Activated naive CD4-positive, alpha-beta T cell treated with anti-CD3 and anti-CD28 coated beads, Interleukin-2, amount 50 U/mL, for 72 hours (primary cell): ENCODE results near the gene LSM14A. TPM values are rescaled to one million over a fixed set of nuclear protein-coding genes. Genes with fewer than 3 reads are reported as not detected.
A peak's percentile ranks its signal among the peaks of the same experiment; 100 is the strongest.

ENCODE experiments used
- ATAC-seq, 2 donors: fragments of 150-1000 bp; cut with Tn5 transposase; 2 replicates each; pipeline ENCODE4 v1.10.0; 2021; ENCODE audit warnings: mild to moderate bottlenecking in 2 of 2, moderate library complexity in 2 of 2
- DNase-seq, 2 donors: peaks; one replicate each; pipeline ENCODE4 v3.0.0; 2021 to 2022; ENCODE audit warnings: low spot score in 2 of 2
- H3K27ac Mint-ChIP-seq, 2 donors: one replicate each; pipeline ENCODE4 v1.8.0; 2022; ENCODE audit warnings: mild to moderate bottlenecking in 2 of 2, mixed read lengths in 2 of 2
- H3K36me3 Mint-ChIP-seq, 2 donors: one replicate each; pipeline ENCODE4 v1.8.0; 2022; ENCODE audit warnings: mixed read lengths in 2 of 2
- H3K9me3 Mint-ChIP-seq, 2 donors: one replicate each; pipeline ENCODE4 v1.8.0; 2022; ENCODE audit warnings: mixed read lengths in 2 of 2
- total RNA-seq, 2 donors: library from RNA; stranded (reverse); gene quantifications; one replicate each; pipeline ENCODE4 v1.2.3, GENCODE V29; 2022

LSM14A gene
- total RNA-seq, 2 donors from 2014 or later, result 77.3 to 101 TPM

GRCh38 chr19:34274284-34274826, 102.1 kb downstream of the LSM14A start:
- ATAC-seq (no peak), DNase-seq (no peak)
- H3K27ac Mint-ChIP-seq, result no peak overlapping the region
- H3K36me3 Mint-ChIP-seq, result peaks cover 0 to 19% of the 10 kb centered on the region in 2 donors
- peaks cover 0 to 6% of the 10 kb centered on the region in 2 donors for H3K9me3 Mint-ChIP-seq

DNA sequence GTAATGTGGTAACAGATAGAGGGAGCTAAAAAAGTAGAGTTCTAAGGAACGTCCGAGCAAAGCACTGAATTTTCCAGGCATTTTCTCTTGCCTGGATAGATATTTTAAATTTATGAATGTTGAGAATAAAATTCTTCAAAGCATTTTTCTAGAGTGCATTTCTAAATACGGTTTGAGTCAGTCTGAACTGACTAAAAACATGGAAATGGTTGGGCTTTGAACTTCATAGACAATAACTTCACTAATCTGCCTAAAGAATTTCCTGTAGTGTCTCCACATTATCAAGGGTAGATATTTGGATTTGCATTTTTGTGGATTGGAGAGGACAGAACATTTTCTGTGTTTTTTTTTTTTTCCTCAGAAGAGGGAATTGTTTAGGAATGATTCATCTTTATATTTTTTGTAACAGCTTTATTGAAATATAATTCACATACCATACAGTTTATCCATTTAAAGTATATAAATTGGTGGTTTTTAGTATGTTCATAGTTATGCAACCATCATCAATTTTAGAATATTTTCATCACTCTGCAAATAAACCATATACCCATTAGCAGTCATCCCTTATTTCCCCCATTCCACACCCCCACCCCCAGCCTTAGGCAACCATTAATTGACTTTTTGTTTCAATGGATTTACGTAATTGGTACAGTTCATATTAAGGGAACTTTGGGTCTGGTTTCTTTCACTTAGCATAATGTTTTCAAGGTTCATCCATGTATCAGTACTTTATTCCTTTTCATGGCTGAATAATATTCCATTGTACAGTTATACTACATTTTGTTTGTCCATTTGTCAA, 102.7 kb downstream of the LSM14A start:
- DNase-seq (no peak), ATAC-seq (no peak)
- H3K27ac Mint-ChIP-seq, result no peak overlapping the region
- H3K9me3 Mint-ChIP-seq, result peaks cover 0 to 6% of the 10 kb centered on the region in 2 donors
- peaks cover 0 to 15% of the 10 kb centered on the region in 2 donors for H3K36me3 Mint-ChIP-seq

- no peak for DNase-seq
- peaks cover 0 to 8% of the 10 kb centered on the region in 2 donors for H3K36me3 Mint-ChIP-seq
- ATAC-seq, result no peak
- no peak overlapping the region for H3K27ac Mint-ChIP-seq
- peaks cover 0 to 6% of the 10 kb centered on the region in 2 donors for H3K9me3 Mint-ChIP-seq
Observed at GRCh38 chr19:34275705-34276104, 103.4 kb downstream of the LSM14A start.

- Mint-ChIP-seq H3K36me3 (peaks cover 0 to 7% of the 10 kb centered on the region in 2 donors), H3K27ac (peak overlapping the region; percentile 1 to 11), H3K9me3 (peaks cover 0 to 6% of the 10 kb centered on the region in 2 donors)
- DNase-seq (no peak), ATAC-seq (no peak)
Observed at GRCh38 chr19:34276614-34277013, 104.3 kb downstream of the LSM14A start.

- no peak for DNase-seq
- H3K36me3 Mint-ChIP-seq, result peaks cover 0 to 7% of the 10 kb centered on the region in 2 donors
- peaks cover 0 to 6% of the 10 kb centered on the region in 2 donors for H3K9me3 Mint-ChIP-seq
- H3K27ac Mint-ChIP-seq, result peak overlapping the region in 1 of 2 donors; percentile 1
- no peak for ATAC-seq
Observed at GRCh38 chr19:34277244-34277643, 104.9 kb downstream of the LSM14A start.

GRCh38 chr19:34278783-34279182, 106.5 kb downstream of the LSM14A start:
- no peak for DNase-seq
- peak overlapping the region in 1 of 2 donors; percentile 24 for H3K27ac Mint-ChIP-seq
- no peak for ATAC-seq
- peaks cover 0 to 2% of the 10 kb centered on the region in 2 donors for H3K9me3 Mint-ChIP-seq
- H3K36me3 Mint-ChIP-seq, result peaks cover 0 to 2% of the 10 kb centered on the region in 2 donors

Other genes starting within 250 kb of the LSM14A start
- 10 to 100 TPM; 11.7 to 15.0 TPM for gene GARRE1, start 82.0 kb downstream of the LSM14A start, total RNA-seq
- gene GPI, start 192.7 kb downstream of the LSM14A start, total RNA-seq, result 100 to 1,000 TPM; 359 to 904 TPM
- gene PDCD2L, start 231.9 kb downstream of the LSM14A start, total RNA-seq, result 10 to 100 TPM; 18.0 to 32.8 TPM